22Rv1 (cell line): ENCODE measurements around the gene LRPAP1.
A peak's percentile ranks its signal among the peaks of the same experiment; 100 is the strongest.
"Not testable (repeated sequence)": the region's sequence is repeated elsewhere in the genome, so short reads cannot be mapped to it uniquely, and the experiment has no call there.

ENCODE experiments used
- CTCF ChIP-seq: fragments of 450-650 bp; IDR thresholded peaks from 2 replicates; pipeline ENCODE4 v1.5.1; 2017; ENCODE audit warnings: mild to moderate bottlenecking
- ZFX ChIP-seq: fragments of 450-650 bp; IDR thresholded peaks from 2 replicates; pipeline ENCODE4 v1.6.1; 2017; ENCODE audit warnings: antibody characterized with exemption, borderline replicate concordance

- TF ChIP-seq CTCF, result peak; percentile 47
- TF ChIP-seq ZFX, result not testable (repeated sequence)
Observed at GRCh38 chr4:3556244-3556867, 24.1 kb upstream of the LRPAP1 start.
